Keratinocyte (primary cell): ENCODE data around the gene SEMA4G. TPM values are rescaled to one million over a fixed set of nuclear protein-coding genes. Genes with fewer than 3 reads are reported as not detected.

Source experiments
- DNase-seq: peaks from one replicate; pipeline ENCODE4 v3.0.0-alpha.2; 2011; ENCODE audit warnings: low read depth, missing footprints, low spot score
- FAIRE-seq: peaks from 2 replicates; lab custom pipeline; 2011; peaks lifted over from hg19 to GRCh38; lab: Jason Lieb, UNC
- H2AFZ ChIP-seq: 2 replicates; pipeline ENCODE4 v1.6.0; 2012; ENCODE audit warnings: low read length, control low read depth, inconsistent platforms; ENCODE audit not compliant: control insufficient read depth
- H3K27ac ChIP-seq: 2 replicates; pipeline ENCODE4 v1.5.1; 2011; ENCODE audit warnings: low read length; ENCODE audit not compliant: control insufficient read depth, insufficient read depth
- H3K27me3 ChIP-seq: 3 replicates; pipeline ENCODE4 v1.6.0; 2011; ENCODE audit warnings: low read length; ENCODE audit not compliant: control insufficient read depth, insufficient read depth; ENCODE audit errors: extremely low read depth
- H3K36me3 ChIP-seq, 2 experiments: 2 replicates in 1 of 2; 3 replicates in 1 of 2; pipeline ENCODE4 v1.5.1; 2011; ENCODE audit warnings: low read length in 2 of 2, mild to moderate bottlenecking in 1 of 2; ENCODE audit not compliant: control insufficient read depth in 2 of 2, insufficient read depth in 2 of 2; ENCODE audit errors: extremely low read depth in 1 of 2
- H3K4me1 ChIP-seq: 3 replicates; pipeline ENCODE4 v1.5.1; 2011; ENCODE audit warnings: low read length; ENCODE audit not compliant: control insufficient read depth, insufficient read depth; ENCODE audit errors: extremely low read depth
- H3K4me2 ChIP-seq: 3 replicates; pipeline ENCODE4 v1.6.0; 2011; ENCODE audit warnings: low read depth, low read length; ENCODE audit not compliant: control insufficient read depth, insufficient read depth; ENCODE audit errors: extremely low read depth
- H3K4me3 ChIP-seq, 3 experiments: fragments of 200-600 bp in 1 of 3; sonication (generic) in 1 of 3; 2 replicates in 2 of 3; 3 replicates in 1 of 3; pipeline ENCODE4 v1.5.1; 2011 to 2016; ENCODE audit warnings: low read length in 3 of 3, mild to moderate bottlenecking in 3 of 3, control low read depth in 2 of 3, inconsistent platforms in 1 of 3, low read depth in 1 of 3, mixed read lengths in 1 of 3, mixed run types in 1 of 3, moderate library complexity in 1 of 3; ENCODE audit not compliant: control insufficient read depth in 2 of 3, insufficient read depth in 2 of 3; ENCODE audit errors: extremely low read depth in 1 of 3
- H3K79me2 ChIP-seq: 2 replicates; pipeline ENCODE4 v1.6.0; 2012; ENCODE audit warnings: low read length; ENCODE audit not compliant: control insufficient read depth, insufficient read depth
- H3K9ac ChIP-seq: 3 replicates; pipeline ENCODE4 v1.6.0; 2011; ENCODE audit warnings: low read length; ENCODE audit not compliant: control insufficient read depth, insufficient read depth; ENCODE audit errors: extremely low read depth
- H3K9me1 ChIP-seq: 3 replicates; pipeline ENCODE4 v1.6.0; 2011; ENCODE audit warnings: low read length; ENCODE audit not compliant: control insufficient read depth, insufficient read depth; ENCODE audit errors: extremely low read depth
- H3K9me3 ChIP-seq: 2 replicates; pipeline ENCODE4 v1.5.1; 2012; ENCODE audit warnings: low read depth, low read length; ENCODE audit not compliant: control insufficient read depth
- H4K20me1 ChIP-seq: 3 replicates; pipeline ENCODE4 v1.6.0; 2011; ENCODE audit warnings: low read length; ENCODE audit not compliant: control insufficient read depth, insufficient read depth; ENCODE audit errors: extremely low read depth
- EZH2 ChIP-seq: IDR thresholded peaks from one replicate; pipeline ENCODE4 v1.6.1; 2012; ENCODE audit warnings: inconsistent platforms, mild to moderate bottlenecking, low read length, moderate library complexity
- dilution Hi-C: fragments of 300-500 bp; cut with MboI; formaldehyde crosslinking; loops from one replicate; pipeline ENCODE4 v1.7.0; 2020; ENCODE audit warnings: low sequenced_read_pairs; ENCODE audit not compliant: extremely low pct_ligation_motif_present
- polyA plus RNA-seq, 5 experiments: library from polyadenylated mRNA; depleted of rRNA in 3 of 5; stranded (reverse) in 3 of 5; stranded (forward) in 1 of 5; unstranded in 1 of 5; fragments of >200 nt; gene quantifications; 1 replicate in 1 of 5; 2 replicates in 3 of 5; 3 replicates in 1 of 5; pipeline versions ENCODE4 v1.2.1 to v1.2.3, GENCODE V29; 2011 to 2012; ENCODE audit warnings: missing spikeins in 2 of 5, low read depth in 1 of 5, low replicate concordance in 1 of 5
- TF ChIP-seq, protein P1 (sequence below), 3 experiments: IDR thresholded peaks in 1 of 3; conservative IDR thresholded peaks in 1 of 3; optimal IDR thresholded peaks in 1 of 3; 2 replicates in 2 of 3; 3 replicates in 1 of 3; pipeline versions ENCODE3 to v1.5.1; 2011; ENCODE audit warnings: low read length in 3 of 3, mild to moderate bottlenecking in 3 of 3, moderate library complexity in 2 of 3, control low read depth in 1 of 3, inconsistent platforms in 1 of 3; ENCODE audit not compliant: insufficient read depth in 2 of 3; ENCODE audit errors: extremely low read depth in 1 of 3

SEMA4G gene
- polyA plus RNA-seq, 1 donor (not counting 4 experiments of a cell fraction or from before 2014, with no cell fraction given): 1.2 TPM

DNA sequence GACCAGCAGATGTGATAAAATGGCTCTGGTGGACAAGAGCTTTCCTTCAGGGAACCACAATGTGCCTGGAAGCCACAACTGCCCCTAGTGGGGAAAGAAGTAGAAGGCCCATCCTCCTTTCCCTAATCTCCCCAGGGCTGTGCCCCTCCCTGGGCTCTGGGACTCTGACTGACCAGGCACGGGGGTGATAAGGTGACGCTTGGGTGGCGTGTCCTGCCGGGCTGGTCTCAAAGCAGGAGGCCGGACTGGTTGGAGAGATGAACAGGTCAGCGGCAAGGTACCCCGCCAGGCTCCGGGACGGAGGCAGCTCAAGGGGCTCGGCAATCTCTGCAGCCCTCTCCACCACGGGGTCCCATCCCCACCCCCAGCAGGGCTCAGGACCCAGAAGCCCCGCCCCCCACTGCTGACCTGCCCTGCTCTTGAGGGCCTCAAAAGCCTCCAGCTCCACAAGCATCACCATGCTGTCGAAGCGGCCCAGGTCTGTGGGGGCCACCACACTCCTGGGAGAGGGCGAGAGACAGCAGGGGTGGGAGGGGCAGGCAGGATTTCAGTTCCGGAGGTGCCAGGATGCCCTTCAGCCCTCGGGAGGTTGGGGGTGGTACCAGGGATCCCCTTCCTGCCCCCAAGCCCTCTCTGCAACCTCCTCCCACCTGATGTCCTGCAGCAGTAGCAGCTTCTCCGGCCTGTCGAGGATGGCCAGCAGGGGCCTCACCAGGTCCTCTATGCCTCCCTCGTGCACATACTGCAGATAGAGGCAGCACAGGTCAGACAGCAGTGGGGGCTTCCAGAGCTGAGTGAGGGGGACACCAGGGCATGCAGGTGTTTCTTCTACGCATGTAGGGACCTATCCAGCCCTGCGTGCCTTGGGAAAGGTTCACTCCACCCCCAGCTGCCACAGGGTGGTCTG, 42.5 kb downstream of the SEMA4G start:
- H3K4me2 ChIP-seq: no peak overlapping the region
- no peak overlapping the region for H3K4me3 ChIP-seq
- no peak overlapping the region for H2AFZ ChIP-seq
- no peaks in the 10 kb centered on the region for H3K79me2 ChIP-seq
- H3K9me1 ChIP-seq: no peaks in the 10 kb centered on the region
- no peak overlapping the region for H3K27ac ChIP-seq
- FAIRE-seq: peak; percentile 39
- peaks cover 0 to 4% of the 10 kb centered on the region in 2 experiments for H3K36me3 ChIP-seq
- H3K4me1 ChIP-seq: peaks cover 30% of the 10 kb centered on the region
- H3K9ac ChIP-seq: no peak overlapping the region
- no peaks in the 10 kb centered on the region for H3K27me3 ChIP-seq
- TF ChIP-seq EZH2: no peak
- TF ChIP-seq, protein P1, sequence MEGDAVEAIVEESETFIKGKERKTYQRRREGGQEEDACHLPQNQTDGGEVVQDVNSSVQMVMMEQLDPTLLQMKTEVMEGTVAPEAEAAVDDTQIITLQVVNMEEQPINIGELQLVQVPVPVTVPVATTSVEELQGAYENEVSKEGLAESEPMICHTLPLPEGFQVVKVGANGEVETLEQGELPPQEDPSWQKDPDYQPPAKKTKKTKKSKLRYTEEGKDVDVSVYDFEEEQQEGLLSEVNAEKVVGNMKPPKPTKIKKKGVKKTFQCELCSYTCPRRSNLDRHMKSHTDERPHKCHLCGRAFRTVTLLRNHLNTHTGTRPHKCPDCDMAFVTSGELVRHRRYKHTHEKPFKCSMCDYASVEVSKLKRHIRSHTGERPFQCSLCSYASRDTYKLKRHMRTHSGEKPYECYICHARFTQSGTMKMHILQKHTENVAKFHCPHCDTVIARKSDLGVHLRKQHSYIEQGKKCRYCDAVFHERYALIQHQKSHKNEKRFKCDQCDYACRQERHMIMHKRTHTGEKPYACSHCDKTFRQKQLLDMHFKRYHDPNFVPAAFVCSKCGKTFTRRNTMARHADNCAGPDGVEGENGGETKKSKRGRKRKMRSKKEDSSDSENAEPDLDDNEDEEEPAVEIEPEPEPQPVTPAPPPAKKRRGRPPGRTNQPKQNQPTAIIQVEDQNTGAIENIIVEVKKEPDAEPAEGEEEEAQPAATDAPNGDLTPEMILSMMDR (optimal IDR thresholded peaks at IDR 0.05 in 1 of 3, IDR thresholded peaks at IDR 0.05 in 1 of 3, conservative IDR thresholded peaks at IDR 0.05 in 1 of 3; ENCODE audit: extremely low read depth in 1 of 3, insufficient read depth in 2 of 3, low read length in 3 of 3): peak; percentile 25 to 39 (median 30)
- peaks cover 2% of the 10 kb centered on the region for H4K20me1 ChIP-seq
- dilution Hi-C loops: no loop called here
- no peak for DNase-seq
- H3K9me3 ChIP-seq: no peaks in the 10 kb centered on the region

DNA sequence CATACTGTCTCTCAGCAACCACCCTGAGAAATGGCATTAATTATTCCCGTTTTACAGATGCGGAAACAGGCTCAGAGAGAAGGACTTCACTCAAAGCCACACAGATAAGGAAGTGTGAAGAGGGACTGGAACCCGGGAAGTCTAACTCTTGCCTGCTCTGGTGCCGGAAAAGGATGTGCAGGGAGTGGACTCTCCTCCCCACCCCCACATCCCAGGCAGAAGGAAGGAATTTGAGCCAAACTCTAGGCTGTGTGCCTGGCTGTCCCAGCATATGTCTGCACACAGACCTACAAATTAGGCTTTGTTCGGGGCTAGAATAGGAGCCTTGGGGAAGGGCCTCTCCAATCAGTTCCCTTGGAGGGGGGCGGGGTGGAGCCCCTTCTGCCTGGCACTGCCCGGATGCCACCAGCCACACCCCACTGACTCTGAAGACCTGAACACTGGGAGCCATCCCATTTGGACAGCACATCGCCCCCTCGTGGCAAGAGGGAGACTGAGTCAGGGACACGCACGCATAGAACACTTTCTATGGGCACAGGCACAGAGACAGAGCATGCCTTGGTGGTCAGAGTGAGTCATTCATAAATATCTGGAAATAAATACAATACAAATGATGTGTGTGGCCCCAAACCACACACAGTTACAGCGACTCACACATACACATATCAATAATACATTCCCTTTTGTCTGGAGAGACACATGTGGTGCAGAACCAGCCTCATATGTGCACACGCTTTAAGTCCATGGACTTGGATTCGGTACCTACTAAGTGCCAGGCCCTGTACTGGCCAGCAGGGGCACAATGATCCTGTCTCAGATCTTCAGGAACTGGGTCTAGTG, 43.4 kb downstream of the SEMA4G start:
- peak overlapping the region; percentile 75 for H2AFZ ChIP-seq
- dilution Hi-C loops: no loop called here
- FAIRE-seq: peak; percentile 98
- no peaks in the 10 kb centered on the region for H3K9me3 ChIP-seq
- H3K27me3 ChIP-seq: no peaks in the 10 kb centered on the region
- H3K4me3 ChIP-seq: peak overlapping the region in 2 of 3 experiments; percentile 52 to 59
- H3K27ac ChIP-seq: peak overlapping the region; percentile 74
- no peaks in the 10 kb centered on the region for H3K36me3 ChIP-seq
- peaks cover 30% of the 10 kb centered on the region for H3K4me1 ChIP-seq
- H4K20me1 ChIP-seq: peaks cover 2% of the 10 kb centered on the region
- DNase-seq: peak; percentile 90
- no peaks in the 10 kb centered on the region for H3K9me1 ChIP-seq
- no peaks in the 10 kb centered on the region for H3K79me2 ChIP-seq
- peak overlapping the region; percentile 45 for H3K9ac ChIP-seq
- peak overlapping the region; percentile 95 for H3K4me2 ChIP-seq
- TF ChIP-seq, protein P1 (optimal IDR thresholded peaks at IDR 0.05 in 1 of 3, IDR thresholded peaks at IDR 0.05 in 1 of 3, conservative IDR thresholded peaks at IDR 0.05 in 1 of 3; ENCODE audit: extremely low read depth in 1 of 3, insufficient read depth in 2 of 3, low read length in 3 of 3): peak; percentile 78 to 99 (median 88)
- no peak for TF ChIP-seq EZH2
